Fibroblast of skin of scalp (primary cell): Measurements from ENCODE around the gene PDLIM5.
"Not testable (repeated sequence)": the region's sequence is repeated elsewhere in the genome, so short reads cannot be mapped to it uniquely, and the experiment has no call there.

ENCODE experiments used
- DNase-seq: peaks from one replicate; pipeline ENCODE4 v3.0.0-alpha.2; 2013

Gene PDLIM5

GRCh38 chr4:94504545-94504944, 52.8 kb downstream of the PDLIM5 start:
- DNase-seq: peak; percentile 87

GRCh38 chr4:94506822-94507221, 55.1 kb downstream of the PDLIM5 start:
- no peak for DNase-seq

GRCh38 chr4:94507281-94507680, 55.5 kb downstream of the PDLIM5 start:
- DNase-seq: no peak

GRCh38 chr4:94507708-94508107, 56.0 kb downstream of the PDLIM5 start:
- DNase-seq: peak; percentile 76

- DNase-seq: no peak
These were observed 56.6 kb downstream of the PDLIM5 start for GRCh38 chr4:94508296-94508695.

GRCh38 chr4:94508806-94509205, 57.1 kb downstream of the PDLIM5 start:
- DNase-seq: peak; percentile 45

- no peak for DNase-seq
These were observed 59.8 kb downstream of the PDLIM5 start for GRCh38 chr4:94511591-94511990.

GRCh38 chr4:94513532-94513931, 61.8 kb downstream of the PDLIM5 start:
- DNase-seq: not testable (repeated sequence)

- DNase-seq: peak; percentile 49
These were observed 63.6 kb downstream of the PDLIM5 start for GRCh38 chr4:94515365-94515764.

- peak; percentile 95 for DNase-seq
These were observed 64.3 kb downstream of the PDLIM5 start for GRCh38 chr4:94516067-94516466.

- no peak for DNase-seq
These were observed 65.3 kb downstream of the PDLIM5 start for GRCh38 chr4:94516999-94517398.

GRCh38 chr4:94517492-94517891, 65.8 kb downstream of the PDLIM5 start:
- DNase-seq: peak; percentile 73

GRCh38 chr4:94519019-94519418, 67.3 kb downstream of the PDLIM5 start:
- DNase-seq: no peak

- no peak for DNase-seq
These were observed 68.4 kb downstream of the PDLIM5 start for GRCh38 chr4:94519925-94520789.

GRCh38 chr4:94523033-94523580, 71.4 kb downstream of the PDLIM5 start:
- DNase-seq: no peak

GRCh38 chr4:94523617-94524016, 71.9 kb downstream of the PDLIM5 start:
- DNase-seq: no peak

GRCh38 chr4:94525993-94526728, 74.4 kb downstream of the PDLIM5 start:
- peak; percentile 83 for DNase-seq

GRCh38 chr4:94527556-94528233, 76.0 kb downstream of the PDLIM5 start:
- DNase-seq: no peak

- no peak for DNase-seq
These were observed 77.2 kb downstream of the PDLIM5 start for GRCh38 chr4:94528792-94529451.

- DNase-seq: no peak
These were observed 78.3 kb downstream of the PDLIM5 start for GRCh38 chr4:94530073-94530472.

GRCh38 chr4:94531991-94532789, 80.4 kb downstream of the PDLIM5 start:
- DNase-seq: peak; percentile 85
